Measurements from ENCODE around the gene MTAP. TPM values are rescaled to one million over a fixed set of nuclear protein-coding genes. Genes with fewer than 3 reads are reported as not detected.

The MTAP gene
- total RNA-seq, 1 experiment from 2014 or later: 326 TPM

GRCh38 chr9:21919377-21920362 lies 117.2 kb downstream of the MTAP start:
- peak overlapping the region in 1 of 2 experiments; percentile 4; a peak in 1 of 4 replicates for H3K4me3 ChIP-seq (replicated peaks in 1 of 2; ENCODE audit: low read depth in 1 of 2, low read length in 2 of 2)
- H2AFZ ChIP-seq (ENCODE audit: low read depth, low read length, poor library complexity, severe bottlenecking): no peak overlapping the region
- peak; percentile 37 for DNase-seq (ENCODE audit: low read depth, low spot score)
- H3K36me3 ChIP-seq (ENCODE audit: control insufficient read depth in 1 of 2, insufficient read depth in 2 of 2, low read length in 2 of 2): no peaks in the 10 kb centered on the region
- H3K4me1 ChIP-seq (ENCODE audit: control insufficient read depth in 1 of 2, insufficient read depth in 2 of 2, low read length in 2 of 2): peaks cover 15 to 19% of the 10 kb centered on the region in 2 experiments; a peak in 3 of 4 replicates
- peak; percentile 70 for ATAC-seq
- ChIA-PET POLR2A (no interaction called here), CTCF (interaction anchor here (1.9 kb wide), 1 partner anchor 89 kb away, joined by 4 read pairs; the partner anchor contains the start of gene CDKN2B), RAD21 (ENCODE audit: low non-redundant PET in 1 of 2, low total read pairs in 2 of 2, uncharacterized antibody in 2 of 2, unreplicated experiment in 2 of 2) (no interaction called here)
- TF ChIP-seq CEBPB (IDR thresholded peaks at IDR 0.05; ENCODE audit: low read depth): peak; percentile 49; the same call in 1 of the 2 replicates
- TF ChIP-seq CBX3 (IDR thresholded peaks at IDR 0.05; ENCODE audit: low read depth): peak; percentile 55; the same call in 1 of the 2 replicates
- TF ChIP-seq EZH2 (IDR thresholded peaks at IDR 0.05): no peak
- peak; percentile 8; the same call in 1 of the 2 replicates for TF ChIP-seq SP1 (IDR thresholded peaks at IDR 0.05; ENCODE audit: low read depth)
- TF ChIP-seq EZH2phosphoT487 (IDR thresholded peaks at IDR 0.05; ENCODE audit: borderline replicate concordance): no peak
- H3K4me2 ChIP-seq (ENCODE audit: low read length): peak overlapping the region; percentile 63
- peak overlapping the region; percentile 7 for H3K27ac ChIP-seq (ENCODE audit: low read depth, low read length)
- intact Hi-C loops (cut with micrococcal nuclease): no loop called here
- H3K9me3 ChIP-seq (ENCODE audit: control insufficient read depth in 1 of 2, insufficient read depth in 1 of 2, low read depth in 1 of 2, low read length in 2 of 2): no peaks in the 10 kb centered on the region
- no peaks in the 10 kb centered on the region for H3K79me2 ChIP-seq (ENCODE audit: insufficient read depth, low read length)
- no TSS peak for BruUV-seq (replicated peaks)
- H3K9ac ChIP-seq (ENCODE audit: low read length): peak overlapping the region; percentile 5; the same call in 1 of the 2 replicates
- H3K27me3 ChIP-seq (ENCODE audit: insufficient read depth, low read length): no peaks in the 10 kb centered on the region
- H4K20me1 ChIP-seq (ENCODE audit: insufficient read depth): no peaks in the 10 kb centered on the region
- no peaks in the 10 kb centered on the region for H3K9me2 ChIP-seq (ENCODE audit: insufficient read depth)

GRCh38 chr9:21923694-21924093 lies 121.3 kb downstream of the MTAP start:
- no peaks in the 10 kb centered on the region for H3K79me2 ChIP-seq (ENCODE audit: insufficient read depth, low read length)
- DNase-seq (ENCODE audit: low read depth, low spot score) (no peak), ATAC-seq (no peak)
- ChIA-PET CTCF (no interaction called here), RAD21 (ENCODE audit: low non-redundant PET in 1 of 2, low total read pairs in 2 of 2, uncharacterized antibody in 2 of 2, unreplicated experiment in 2 of 2) (no interaction called here), POLR2A (no interaction called here)
- no peak overlapping the region for H3K4me3 ChIP-seq (replicated peaks in 1 of 2; ENCODE audit: low read depth in 1 of 2, low read length in 2 of 2)
- no peak overlapping the region for H3K4me2 ChIP-seq (ENCODE audit: low read length)
- no peak overlapping the region for H3K27ac ChIP-seq (ENCODE audit: low read depth, low read length)
- no peaks in the 10 kb centered on the region for H3K27me3 ChIP-seq (ENCODE audit: insufficient read depth, low read length)
- no TSS peak for BruUV-seq (replicated peaks)
- no peak overlapping the region for H3K9ac ChIP-seq (ENCODE audit: low read length)
- peaks cover 15 to 17% of the 10 kb centered on the region in 2 experiments; a peak in 3 of 4 replicates for H3K4me1 ChIP-seq (ENCODE audit: control insufficient read depth in 1 of 2, insufficient read depth in 2 of 2, low read length in 2 of 2)
- TF ChIP-seq MAX (IDR thresholded peaks at IDR 0.05) (no peak), CBX3 (IDR thresholded peaks at IDR 0.05; ENCODE audit: low read depth) (no peak), ZFX (IDR thresholded peaks at IDR 0.05) (no peak), RAD21 (IDR thresholded peaks at IDR 0.05; ENCODE audit: low read depth) (no peak), EZH2 (IDR thresholded peaks at IDR 0.05) (no peak), REST (IDR thresholded peaks at IDR 0.05; ENCODE audit: low read depth) (no peak), TCF7L2 (IDR thresholded peaks at IDR 0.05; ENCODE audit: borderline replicate concordance, extremely low read depth, insufficient read depth, insufficient read length) (no peak), CTCF (IDR thresholded peaks at IDR 0.05 in 2 of 3, conservative IDR thresholded peaks at IDR 0.05 in 1 of 3; ENCODE audit: borderline replicate concordance in 1 of 3, insufficient read depth in 1 of 3, low read depth in 2 of 3, low read length in 2 of 3) (no peak)
- H3K9me3 ChIP-seq (ENCODE audit: control insufficient read depth in 1 of 2, insufficient read depth in 1 of 2, low read depth in 1 of 2, low read length in 2 of 2): no peaks in the 10 kb centered on the region
- intact Hi-C loops (cut with micrococcal nuclease): no loop called here
- no peaks in the 10 kb centered on the region for H3K36me3 ChIP-seq (ENCODE audit: control insufficient read depth in 1 of 2, insufficient read depth in 2 of 2, low read length in 2 of 2)
- no peaks in the 10 kb centered on the region for H3K9me2 ChIP-seq (ENCODE audit: insufficient read depth)
- H4K20me1 ChIP-seq (ENCODE audit: insufficient read depth): no peaks in the 10 kb centered on the region
- no peak overlapping the region for H2AFZ ChIP-seq (ENCODE audit: low read depth, low read length, poor library complexity, severe bottlenecking)

Measured in HCT116 (cell line).